Measurements from ENCODE around the gene MFN1.

GRCh38 chr3:179348325-179349013 lies 960 bp downstream of the MFN1 start:
- TF ChIP-seq JARID2 (CRISPR knock-in tag; IDR thresholded peaks at IDR 0.05; ENCODE audit: insufficient replicate concordance), result no peak
- TF ChIP-seq ASH2L (IDR thresholded peaks at IDR 0.05; ENCODE audit: insufficient read length, low read depth, low read length), result no peak
- TF ChIP-seq, protein P1, sequence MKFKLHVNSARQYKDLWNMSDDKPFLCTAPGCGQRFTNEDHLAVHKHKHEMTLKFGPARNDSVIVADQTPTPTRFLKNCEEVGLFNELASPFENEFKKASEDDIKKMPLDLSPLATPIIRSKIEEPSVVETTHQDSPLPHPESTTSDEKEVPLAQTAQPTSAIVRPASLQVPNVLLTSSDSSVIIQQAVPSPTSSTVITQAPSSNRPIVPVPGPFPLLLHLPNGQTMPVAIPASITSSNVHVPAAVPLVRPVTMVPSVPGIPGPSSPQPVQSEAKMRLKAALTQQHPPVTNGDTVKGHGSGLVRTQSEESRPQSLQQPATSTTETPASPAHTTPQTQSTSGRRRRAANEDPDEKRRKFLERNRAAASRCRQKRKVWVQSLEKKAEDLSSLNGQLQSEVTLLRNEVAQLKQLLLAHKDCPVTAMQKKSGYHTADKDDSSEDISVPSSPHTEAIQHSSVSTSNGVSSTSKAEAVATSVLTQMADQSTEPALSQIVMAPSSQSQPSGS (CRISPR knock-in tag; IDR thresholded peaks at IDR 0.05), result no peak
- no peak for TF ChIP-seq YY1 (IDR thresholded peaks at IDR 0.05; ENCODE audit: insufficient read depth, insufficient replicate concordance, low read depth, low read length)
- no peak for TF ChIP-seq ZNF407 (CRISPR knock-in tag; IDR thresholded peaks at IDR 0.05; ENCODE audit: not compliant biosample characterization)
